NCI-H526 (cell line): ENCODE measurements around the gene WDR49.

Experiments
- DNase-seq, 2 experiments: peaks; one replicate each; lab custom pipeline; 2025; lab: John Stamatoyannopoulos, UW

WDR49 gene

DNA sequence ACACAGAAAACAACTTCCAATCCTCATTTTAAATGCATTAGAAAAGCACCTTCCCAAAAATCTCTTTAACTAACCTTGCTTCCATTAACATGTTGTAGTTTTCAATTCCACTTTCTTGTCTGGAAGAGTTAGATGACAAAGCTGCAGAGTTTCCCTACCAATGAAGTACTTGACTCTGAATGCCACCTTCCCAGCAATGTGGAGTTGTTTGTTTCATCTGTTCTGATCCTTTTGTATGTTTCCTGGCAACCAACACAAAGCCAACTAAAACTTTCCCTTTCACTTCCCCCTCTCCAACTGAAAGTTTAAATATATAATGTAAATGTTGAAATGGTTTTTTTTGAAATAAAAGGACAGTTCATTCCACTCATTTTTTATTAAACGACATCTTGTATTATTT is at the start of gene WDR49:
TSS of gene WDR49 (minus strand) at position 183 of the 400 bp plus-strand sequence. CDS start 517 bp downstream, outside the sequence.
- no peak for DNase-seq

DNA sequence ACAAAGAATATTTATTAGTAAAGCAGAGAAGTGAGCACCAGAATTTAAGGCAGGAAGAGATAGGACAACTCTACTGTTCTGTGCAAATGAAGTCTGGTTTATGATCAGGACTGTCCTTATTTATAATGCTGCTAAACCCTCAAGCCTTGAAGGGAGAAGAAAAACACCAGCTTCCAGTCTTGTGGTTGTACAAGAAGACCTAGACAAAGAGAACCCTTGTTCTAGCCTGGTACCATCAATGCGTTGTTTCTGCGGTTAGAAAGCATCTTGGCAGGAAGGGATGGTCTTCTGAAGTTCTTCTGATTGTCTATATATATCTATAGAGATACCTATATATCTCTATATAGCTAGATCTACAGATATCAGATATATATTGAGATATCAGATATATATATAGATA is 47.2 kb upstream of the WDR49 start:
- DNase-seq: no peak

DNA sequence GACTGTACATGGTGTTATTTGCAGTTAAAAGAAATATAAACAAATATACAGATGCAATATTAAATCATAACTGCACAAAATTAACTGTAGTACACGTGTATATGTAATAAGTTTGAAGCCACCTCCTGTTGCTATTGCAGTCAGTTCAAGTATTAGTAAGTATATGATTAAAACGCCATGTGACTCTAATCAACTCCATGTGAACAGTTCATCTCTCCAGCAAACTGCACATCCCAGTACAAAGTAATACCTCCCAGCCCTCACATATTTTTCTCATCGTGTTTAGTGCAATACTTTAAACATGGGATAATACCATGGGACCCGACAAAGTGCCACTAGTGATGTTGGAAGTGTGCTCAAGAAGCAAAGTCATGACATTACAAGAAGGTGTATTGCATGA is 46.3 kb upstream of the WDR49 start:
- no peak for DNase-seq

DNA sequence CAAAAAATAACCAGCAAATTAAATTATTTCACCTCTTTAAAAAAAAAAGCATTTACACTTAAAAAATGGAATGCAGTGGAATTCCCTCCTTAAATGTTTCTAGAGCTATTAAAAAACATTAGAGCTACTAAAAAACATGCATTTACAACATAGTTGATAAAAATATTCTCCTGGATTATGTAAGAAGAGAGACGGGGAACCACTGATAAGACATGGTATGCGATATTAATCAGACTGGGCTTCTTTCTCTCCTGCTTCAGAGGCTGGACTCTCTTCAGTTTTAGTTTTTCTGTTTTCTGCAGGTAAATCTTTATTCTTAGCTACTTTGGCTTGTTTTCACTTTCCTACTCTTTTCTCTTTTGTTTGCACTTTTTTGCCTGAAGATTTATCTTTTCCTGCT is 40.4 kb upstream of the WDR49 start:
- no peak for DNase-seq

DNA sequence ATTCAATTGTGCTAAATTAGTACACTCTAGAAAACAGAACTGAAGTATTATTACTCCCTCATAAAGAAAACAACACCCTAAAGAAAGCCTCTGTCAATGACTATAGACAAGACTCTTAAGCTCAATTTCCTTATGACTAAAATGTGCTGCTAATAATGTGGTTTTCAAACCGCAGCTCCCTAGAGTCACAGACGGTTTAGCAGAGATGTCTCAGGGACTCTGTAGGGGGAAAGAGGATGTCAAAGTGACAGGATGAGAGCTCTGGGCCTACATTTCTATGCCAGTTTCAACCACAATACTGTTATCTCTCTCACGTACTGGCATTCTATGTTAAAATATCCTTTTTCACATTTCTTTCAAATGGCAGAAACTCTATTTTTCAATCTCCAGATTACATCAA is 37.6 kb upstream of the WDR49 start:
- DNase-seq: no peak

DNA sequence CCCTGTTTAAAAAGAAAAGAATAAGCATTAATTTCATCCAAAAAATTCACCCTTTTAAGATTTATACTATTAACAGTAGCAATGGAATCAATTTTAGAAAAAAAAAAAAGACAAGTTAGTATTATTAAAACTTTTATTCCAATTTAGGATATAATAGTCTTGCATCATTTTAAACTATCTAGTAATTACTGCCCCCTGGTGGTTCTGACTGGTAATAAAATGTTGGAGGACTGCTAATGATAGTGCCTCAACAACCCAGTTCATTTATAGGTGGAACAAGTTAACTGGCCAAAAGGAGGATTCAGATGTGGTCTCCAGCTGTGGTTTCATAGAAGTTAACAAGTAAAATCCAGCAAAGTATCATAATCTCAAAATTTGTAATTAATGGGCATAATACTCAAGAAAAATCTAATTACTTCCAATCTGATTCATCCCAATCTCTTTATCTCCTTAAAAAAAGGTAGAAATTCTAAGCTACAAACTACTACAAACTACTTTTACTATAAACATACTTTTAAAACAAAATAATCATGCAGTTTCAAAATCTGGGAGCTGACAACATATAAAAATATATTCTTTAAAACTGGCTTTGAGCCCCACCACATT is 30.7 kb upstream of the WDR49 start:
- DNase-seq: peak; percentile 38 to 75

DNA sequence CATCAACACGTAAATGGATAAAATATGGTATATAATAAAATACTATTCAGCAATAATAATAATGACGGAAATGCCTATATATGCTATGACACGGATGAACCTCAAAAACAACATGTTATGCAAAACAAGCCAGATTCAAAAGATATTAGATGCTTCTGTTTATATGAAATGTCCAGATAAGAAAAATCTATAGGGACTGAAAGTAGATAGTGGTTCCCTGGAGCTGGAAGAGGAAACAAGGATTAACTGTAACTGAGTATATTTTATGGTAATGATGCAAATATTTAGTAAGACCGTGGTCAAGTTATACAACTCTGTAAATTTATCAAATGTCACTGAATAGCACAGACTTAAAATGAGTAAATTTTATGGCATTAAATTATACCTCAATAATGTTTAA is 25.8 kb upstream of the WDR49 start:
- no peak for DNase-seq

DNA sequence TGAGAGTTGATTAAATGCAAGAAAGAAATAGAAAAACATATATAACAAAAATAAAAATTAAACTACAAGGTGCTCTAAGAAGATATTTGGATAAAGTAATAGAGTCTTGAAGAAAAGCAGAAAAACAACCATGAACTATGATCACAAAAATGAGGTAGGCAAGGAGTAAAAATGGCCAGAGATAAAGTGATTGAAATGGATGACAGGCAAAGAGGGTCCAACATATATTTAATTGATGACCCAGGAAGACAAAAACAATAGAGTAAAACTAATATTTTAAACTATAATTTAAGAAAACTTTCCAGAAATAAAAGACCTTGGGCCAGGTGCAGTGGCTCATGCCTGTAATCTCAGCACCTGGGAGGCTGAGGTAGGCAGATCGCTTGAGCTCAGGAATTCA is 22.1 kb upstream of the WDR49 start:
- DNase-seq: no peak

DNA sequence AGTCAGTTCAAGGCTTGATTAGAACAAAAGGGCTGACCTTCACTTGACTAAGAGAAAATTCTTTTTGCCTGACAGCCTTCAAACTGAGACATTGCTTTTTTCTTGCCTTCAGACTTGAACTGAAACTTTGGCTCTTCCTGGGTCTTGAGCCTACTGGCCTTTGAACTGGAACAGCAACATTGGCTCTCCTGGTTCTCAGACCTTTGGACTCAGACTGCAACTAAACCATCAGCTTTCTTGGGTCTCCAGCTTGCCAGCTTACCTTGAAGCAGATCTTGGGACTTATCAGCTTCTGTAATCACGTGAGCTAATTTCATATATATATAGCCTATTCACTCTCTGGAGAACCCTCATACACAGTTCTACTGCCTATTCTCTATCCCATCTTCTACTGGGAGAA is 19.5 kb upstream of the WDR49 start:
- no peak for DNase-seq

DNA sequence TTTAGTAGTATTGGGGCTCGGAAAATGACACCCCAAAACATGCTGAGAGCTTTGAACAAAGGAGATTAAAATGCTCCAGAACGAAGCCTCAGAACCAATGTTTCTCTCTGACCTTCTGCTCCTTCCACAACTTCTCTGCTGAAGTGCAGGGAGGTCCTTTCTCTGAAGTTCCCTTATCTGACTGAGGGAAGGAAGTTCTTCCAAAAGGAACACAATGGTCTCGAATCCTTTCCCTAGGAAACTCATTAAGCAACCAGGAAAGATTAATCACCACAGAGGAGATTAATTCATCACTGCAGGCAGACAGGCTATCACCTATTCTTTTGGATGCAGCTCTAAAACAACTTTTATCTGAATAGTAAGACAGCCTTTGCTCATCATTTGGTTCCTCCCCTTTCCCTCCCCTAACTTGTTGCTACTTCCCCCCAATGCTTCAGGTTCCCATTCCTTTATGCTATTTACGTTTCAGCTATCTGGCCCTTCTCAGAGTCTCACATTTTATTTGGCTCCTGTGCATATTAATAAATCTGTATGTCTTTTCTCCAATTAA is 18.2 kb upstream of the WDR49 start:
- no peak for DNase-seq

DNA sequence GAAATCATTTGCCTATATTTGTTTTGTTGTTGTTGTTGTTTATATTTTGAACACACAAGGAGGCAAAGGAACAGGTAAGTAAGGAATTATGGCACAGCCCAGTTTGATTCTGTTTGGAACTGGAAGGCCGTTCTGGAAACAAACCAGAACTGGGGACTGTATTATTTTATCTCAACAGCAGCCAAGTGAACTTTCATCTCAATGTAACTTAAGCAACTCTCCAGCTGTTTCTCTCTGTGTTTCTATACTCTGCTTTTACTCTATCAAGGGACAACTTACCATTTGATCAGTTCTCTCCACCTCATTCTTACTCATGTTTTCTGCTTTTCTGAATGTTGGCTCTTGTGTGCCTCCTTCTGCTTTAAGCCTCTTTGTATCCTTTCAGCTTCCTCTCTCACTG is 16.0 kb upstream of the WDR49 start:
- DNase-seq: no peak

DNA sequence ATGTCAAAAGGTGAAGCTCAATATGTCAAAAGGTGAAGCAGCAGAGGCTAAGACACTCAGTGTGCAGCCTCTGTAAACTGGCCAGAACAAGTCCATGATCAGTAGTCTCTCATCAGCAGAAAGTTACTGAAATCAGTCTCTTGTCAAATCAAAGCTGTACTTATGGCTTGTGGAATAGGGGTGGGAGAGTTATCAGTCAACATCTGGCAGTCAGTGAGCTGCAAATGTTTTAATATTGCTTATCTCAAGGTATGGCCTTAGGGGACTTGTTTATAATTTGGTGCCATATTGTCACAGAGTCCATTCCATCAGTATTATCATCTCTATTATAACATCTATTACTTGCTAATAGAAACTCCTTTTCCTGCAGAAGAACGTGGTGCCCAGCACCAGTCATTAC is 14.9 kb upstream of the WDR49 start:
- DNase-seq: no peak

DNA sequence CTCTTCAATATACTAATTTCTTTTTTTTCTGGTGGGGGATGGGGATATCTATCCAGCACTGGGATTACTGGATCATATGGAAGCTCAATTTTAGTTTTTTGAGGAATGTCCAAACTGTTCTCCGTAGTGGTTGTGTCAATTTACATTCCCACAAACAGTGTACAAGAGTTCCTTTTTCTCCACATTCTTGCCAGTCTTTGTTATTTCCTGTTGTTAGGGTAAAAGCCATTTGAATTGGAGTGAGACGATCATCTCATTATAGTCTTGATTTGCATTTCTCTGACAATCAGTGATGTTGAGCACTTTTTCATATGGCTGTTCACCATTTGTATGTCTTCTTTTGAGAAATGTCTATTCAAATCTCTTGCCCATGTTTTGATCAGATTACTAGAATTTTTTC is 12.8 kb upstream of the WDR49 start:
- peak; percentile 3 to 4 for DNase-seq

DNA sequence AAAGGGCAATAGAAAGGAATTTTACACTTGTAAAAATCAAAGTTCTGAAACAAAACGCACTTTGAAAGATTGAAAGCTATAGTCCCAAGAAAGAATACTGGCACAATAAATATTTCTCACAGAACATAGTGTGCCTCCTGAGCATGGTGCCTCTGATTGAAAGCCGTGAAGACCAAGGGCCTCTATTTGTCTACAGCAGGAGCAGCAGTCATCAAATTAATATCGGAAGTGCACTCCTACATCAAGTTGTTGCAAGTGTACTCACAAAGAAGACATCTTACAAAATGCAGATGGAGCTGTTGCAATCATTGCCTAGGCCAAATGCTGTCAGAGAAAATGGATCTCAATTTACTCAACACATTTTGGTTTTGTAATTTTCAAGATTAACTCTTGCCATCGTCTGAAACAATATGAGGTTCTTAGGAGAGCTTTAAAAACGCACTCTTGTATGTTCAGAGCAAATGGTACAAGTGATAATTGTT is 9.2 kb upstream of the WDR49 start:
- no peak for DNase-seq

DNA sequence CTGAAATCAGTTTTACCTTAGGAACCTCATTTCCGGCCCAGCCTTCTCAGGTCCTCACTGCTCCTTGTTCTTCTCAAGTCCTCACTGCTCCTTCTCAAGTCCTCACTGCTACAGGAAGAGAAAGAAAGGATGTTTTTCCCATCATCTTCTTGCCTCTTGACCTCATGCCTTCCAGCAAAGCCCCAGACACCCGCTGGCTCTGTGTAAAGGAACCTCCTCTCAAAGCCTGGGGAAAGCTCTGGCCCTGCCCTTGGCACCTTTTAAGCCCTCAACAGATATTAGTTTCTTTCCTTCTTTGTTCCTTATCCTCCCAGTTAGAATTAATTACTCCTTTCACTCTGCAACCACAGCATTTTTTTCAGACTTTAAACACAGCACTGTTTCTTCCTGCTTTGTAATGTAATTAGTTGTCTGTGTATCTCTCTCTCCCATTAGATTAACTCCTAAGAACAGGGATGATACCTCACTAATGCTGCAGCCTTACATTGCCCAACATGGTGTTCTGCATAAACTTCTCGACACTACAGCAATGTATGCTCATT is 4.0 kb upstream of the WDR49 start:
- DNase-seq: no peak

DNA sequence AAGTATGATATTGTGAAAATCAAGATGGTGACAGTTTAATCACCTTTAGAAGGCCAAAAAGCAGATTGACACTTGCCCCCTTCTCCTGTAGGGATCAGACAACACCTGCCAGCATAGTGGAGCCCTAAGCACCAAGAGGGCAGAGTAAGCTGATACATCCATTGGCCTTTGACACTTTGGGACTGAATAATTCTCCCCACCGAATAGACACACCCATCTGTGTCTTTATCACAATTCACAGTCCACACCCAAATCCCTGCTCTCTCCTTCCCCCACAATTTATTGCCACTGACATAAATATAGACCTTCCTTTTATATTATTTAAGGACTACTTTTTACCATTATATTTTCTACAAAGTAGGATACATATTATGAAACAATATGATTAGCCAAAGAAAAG is 3.1 kb upstream of the WDR49 start:
- DNase-seq: no peak

DNA sequence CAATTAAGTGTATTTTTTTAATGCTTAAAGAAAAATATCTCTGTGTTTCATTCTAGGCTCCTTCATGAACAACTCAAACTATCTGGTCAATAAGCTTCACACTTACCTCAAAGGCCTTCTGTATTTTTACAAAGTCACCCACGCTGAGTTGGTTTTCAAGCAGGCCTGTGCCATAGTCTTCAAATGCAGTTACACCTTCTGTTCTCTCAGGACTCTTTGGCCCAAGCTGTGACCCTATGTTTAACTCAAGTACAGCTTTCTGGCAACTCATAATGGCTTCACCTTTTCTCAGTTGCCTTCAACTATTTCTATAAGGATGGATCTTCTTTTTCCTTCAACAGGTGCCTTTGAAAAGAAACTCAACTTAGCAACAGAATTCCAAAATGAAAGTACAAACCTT is 587 bp downstream of the WDR49 start:
- DNase-seq: no peak

DNA sequence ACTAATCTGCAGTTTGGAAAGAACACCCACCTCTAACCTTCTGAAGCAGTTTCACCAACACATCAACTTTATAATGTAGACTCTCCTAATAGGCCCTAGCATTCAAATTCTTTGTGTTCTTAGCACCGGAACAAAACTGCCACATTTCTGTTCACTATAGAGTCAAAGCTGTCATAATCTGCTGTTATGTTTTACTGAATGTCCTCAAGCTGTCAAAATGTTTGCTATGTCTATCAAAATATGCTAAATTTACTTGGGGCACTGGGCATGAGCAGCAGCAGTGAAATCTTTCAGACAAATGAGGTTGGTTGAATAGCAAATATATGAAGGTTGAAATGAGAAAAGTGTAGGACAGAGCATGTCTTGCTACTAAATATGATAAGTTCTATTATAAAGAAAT is 1.9 kb downstream of the WDR49 start:
- no peak for DNase-seq

DNA sequence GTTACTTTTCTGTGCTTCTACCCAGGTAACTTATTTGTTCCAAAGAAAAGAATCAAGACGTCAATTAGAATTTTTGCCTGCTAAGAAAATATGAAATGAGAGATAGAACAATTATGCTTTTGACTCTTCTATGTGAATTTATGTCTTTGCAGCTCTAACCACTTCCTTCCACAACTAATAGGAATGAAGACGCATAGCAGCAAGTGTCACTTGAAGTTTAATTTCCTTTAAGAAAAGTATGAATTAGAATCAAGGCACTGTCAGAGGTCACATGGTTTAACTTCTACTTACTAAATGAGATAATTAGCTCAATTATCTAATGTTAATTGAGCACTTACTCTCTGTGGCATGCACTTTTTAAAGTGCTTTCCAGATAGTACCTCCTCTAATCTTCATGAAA is 3.3 kb downstream of the WDR49 start:
- no peak for DNase-seq

DNA sequence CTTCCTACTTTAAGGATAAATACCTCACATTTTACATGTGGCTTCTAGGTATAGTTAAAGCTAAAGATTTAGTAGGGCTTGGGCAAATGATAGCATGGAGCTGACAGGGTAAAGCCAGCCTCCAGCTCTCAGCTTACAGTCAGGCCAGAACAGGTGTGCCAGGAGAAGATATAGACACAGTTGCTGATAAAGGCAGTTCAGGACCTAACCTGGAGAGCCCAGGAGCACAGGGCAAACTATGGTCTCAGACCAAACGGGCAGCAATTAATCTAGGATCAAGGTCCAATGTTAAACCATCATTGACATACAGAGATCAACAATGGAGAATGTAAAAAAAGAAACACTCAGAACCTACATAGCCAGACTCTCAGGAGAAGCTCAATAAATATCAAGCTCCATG is 4.0 kb downstream of the WDR49 start:
- DNase-seq: no peak

DNA sequence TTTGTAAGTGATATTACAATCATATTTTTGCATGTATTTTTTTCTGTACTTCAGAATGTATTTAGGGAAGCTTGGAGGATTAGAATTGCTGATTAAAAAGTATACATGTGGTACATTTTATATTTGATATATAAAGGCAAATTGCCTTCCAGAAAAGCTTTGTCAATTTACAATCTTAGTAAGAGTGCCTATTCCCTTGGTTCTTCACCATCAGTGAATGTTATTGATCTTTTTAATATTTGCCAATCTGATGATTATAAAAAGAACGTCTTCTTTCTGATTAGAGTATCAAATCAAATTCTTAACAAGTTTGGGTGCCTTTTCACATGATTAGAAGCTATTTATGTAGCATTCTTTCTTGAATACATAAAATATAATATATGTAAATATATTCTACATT is 9.1 kb downstream of the WDR49 start:
- no peak for DNase-seq

DNA sequence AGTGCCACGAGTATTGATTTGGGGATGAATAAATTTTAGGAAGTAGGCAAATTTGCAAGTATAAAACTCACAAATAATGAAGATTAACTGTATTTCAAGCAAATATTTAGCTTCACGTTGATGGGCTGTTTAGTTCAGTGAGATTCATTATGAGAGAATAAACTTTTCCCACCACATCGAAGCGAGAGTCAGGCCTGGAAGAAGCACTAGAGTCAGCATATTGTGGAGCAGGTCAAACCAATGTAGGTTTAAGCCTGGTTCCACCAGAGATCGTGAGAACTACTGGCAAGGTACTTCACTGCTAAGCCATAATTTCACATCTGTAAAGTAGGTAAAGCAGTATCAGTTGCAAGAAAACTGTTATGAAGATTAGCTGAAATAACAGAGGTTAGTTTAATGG is 22.3 kb downstream of the WDR49 start:
- DNase-seq: no peak

DNA sequence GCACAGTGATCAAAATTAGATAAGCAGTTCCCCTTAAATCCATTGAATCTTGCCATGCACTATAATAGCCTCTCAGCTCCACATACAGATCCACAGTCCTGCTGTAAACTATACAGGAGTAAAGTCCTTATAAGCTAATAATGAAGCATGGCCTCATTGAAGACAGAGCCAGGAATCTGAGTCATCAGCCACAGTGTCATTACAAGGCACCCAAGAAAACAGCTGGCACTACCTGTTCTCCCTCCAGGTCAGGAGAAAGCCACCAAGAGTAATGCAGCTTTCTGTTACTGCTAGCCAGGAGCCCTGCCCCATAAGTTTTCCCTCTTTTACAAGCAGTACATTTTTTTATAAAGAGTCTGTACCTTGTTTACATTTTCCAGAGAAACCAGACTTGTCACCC is 27.3 kb downstream of the WDR49 start:
- DNase-seq: no peak

DNA sequence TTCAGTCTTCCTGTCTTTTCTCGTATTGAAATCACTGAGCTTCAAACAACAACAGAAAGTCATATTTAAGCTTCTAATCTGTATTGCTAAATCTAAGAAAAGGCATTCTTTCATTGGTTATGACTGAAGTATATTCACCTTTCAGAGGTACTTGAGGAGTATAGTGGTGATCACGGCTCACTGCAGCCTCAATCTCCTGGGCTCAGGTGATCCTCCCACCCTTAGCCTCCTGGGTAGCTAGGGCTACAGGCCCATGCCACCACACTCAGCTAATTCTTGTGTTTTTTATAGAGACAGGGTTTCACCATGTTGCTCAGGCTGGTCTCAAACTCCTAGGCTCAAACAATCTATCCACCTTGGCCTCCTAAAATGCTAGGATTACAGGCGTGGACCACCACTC is 38.7 kb downstream of the WDR49 start:
- DNase-seq: no peak
